SK-N-SH (cell line): ENCODE data around the gene BTBD18. TPM values are rescaled to one million over a fixed set of nuclear protein-coding genes. Genes with fewer than 3 reads are reported as not detected.

Experiments used
- CTCF ChIA-PET: fragments of 300-600, 350-600 bp; formaldehyde crosslinking; extraction: SDS; loops from one replicate; lab custom pipeline; 2021; lab: Yijun Ruan, JAX
- POLR2A ChIA-PET: fragments of 350-600 bp; sonication (Branson Sonifier 250); formaldehyde crosslinking; extraction: SDS; loops from one replicate; lab custom pipeline; 2020; ENCODE audit warnings: antibody characterized with exemption, inconsistent platforms; lab: Yijun Ruan, JAX
- DNase-seq: peaks from one replicate; pipeline ENCODE4 v3.0.0; 2012
- H2AFZ ChIP-seq: fragments of 200-600 bp; sonication (generic); 2 replicates; pipeline ENCODE4 v1.8.1; 2016; ENCODE audit warnings: antibody characterized with exemption, mild to moderate bottlenecking, low read depth
- H3F3A ChIP-seq: fragments of 200-600 bp; sonication (generic); replicated peaks from 2 replicates; pipeline ENCODE3; 2016; ENCODE audit warnings: antibody characterized with exemption, mild to moderate bottlenecking; ENCODE audit not compliant: insufficient read depth
- H3K27ac ChIP-seq, 2 experiments: fragments of 200-500 bp in 1 of 2; fragments of 200-600 bp in 1 of 2; sonication (Bioruptor generic) in 1 of 2; sonication (generic), shearing (Covaris generic) in 1 of 2; 2 replicates each; pipeline versions ENCODE4 v1.5.1 to v1.6.1; 2014 to 2016; ENCODE audit warnings: low read depth in 2 of 2, inconsistent platforms in 1 of 2, low read length in 1 of 2, mild to moderate bottlenecking in 1 of 2, mixed read lengths in 1 of 2
- H3K27me3 ChIP-seq: fragments of 200-600 bp; sonication (generic), shearing (Covaris generic); 2 replicates; pipeline ENCODE4 v1.6.1; 2016; ENCODE audit warnings: mixed run types; ENCODE audit not compliant: insufficient read depth
- H3K36me3 ChIP-seq, 2 experiments: fragments of 200-500 bp in 1 of 2; fragments of 200-600 bp in 1 of 2; sonication (Bioruptor generic) in 1 of 2; sonication (generic) in 1 of 2; replicated peaks in 1 of 2; 2 replicates each; pipeline versions ENCODE3 to v1.5.1; 2014 to 2016; ENCODE audit warnings: low read length in 1 of 2, mild to moderate bottlenecking in 1 of 2; ENCODE audit not compliant: insufficient read depth in 2 of 2, control insufficient read depth in 1 of 2
- H3K4me1 ChIP-seq, 2 experiments: fragments of 200-500 bp in 1 of 2; fragments of 200-600 bp in 1 of 2; sonication (Bioruptor generic) in 1 of 2; sonication (generic), shearing (Covaris generic) in 1 of 2; 2 replicates each; pipeline versions ENCODE4 v1.5.1 to v1.6.1; 2014 to 2016; ENCODE audit warnings: low read depth in 1 of 2, low read length in 1 of 2, mixed run types in 1 of 2; ENCODE audit not compliant: insufficient read depth in 2 of 2, control insufficient read depth in 1 of 2
- H3K4me2 ChIP-seq: fragments of 200-600 bp; sonication (generic), shearing (Covaris generic); 2 replicates; pipeline ENCODE4 v1.6.1; 2017; ENCODE audit warnings: mixed run types
- H3K4me3 ChIP-seq, 2 experiments: fragments of 200-500 bp in 1 of 2; fragments of 200-600 bp in 1 of 2; sonication (Bioruptor generic) in 1 of 2; sonication (generic), shearing (Covaris generic) in 1 of 2; 2 replicates each; pipeline versions ENCODE4 v1.5.1 to v1.8.1; 2014 to 2016; ENCODE audit warnings: low read depth in 2 of 2, inconsistent platforms in 1 of 2, low read length in 1 of 2, mild to moderate bottlenecking in 1 of 2, mixed read lengths in 1 of 2, moderate library complexity in 1 of 2
- H3K79me2 ChIP-seq: fragments of 200-600 bp; sonication (generic); 2 replicates; pipeline ENCODE4 v1.8.1; 2017; ENCODE audit warnings: mild to moderate bottlenecking; ENCODE audit not compliant: insufficient read depth
- H3K9ac ChIP-seq: fragments of 200-600 bp; sonication (generic); 2 replicates; pipeline ENCODE4 v1.6.1; 2017; ENCODE audit warnings: mixed run types
- H3K9me2 ChIP-seq: fragments of 200-600 bp; sonication (generic); 2 replicates; pipeline ENCODE4 v1.6.1; 2017; ENCODE audit warnings: mixed run types
- H3K9me3 ChIP-seq: fragments of 200-600 bp; sonication (generic); 2 replicates; pipeline ENCODE4 v1.6.1; 2017; ENCODE audit warnings: mixed run types, mild to moderate bottlenecking, moderate library complexity
- H4K20me1 ChIP-seq: fragments of 200-600 bp; sonication (generic); 2 replicates; pipeline ENCODE4 v1.6.1; 2017; ENCODE audit warnings: mild to moderate bottlenecking, mixed run types; ENCODE audit not compliant: insufficient read depth
- ELF1 ChIP-seq: IDR thresholded peaks from 2 replicates; pipeline ENCODE4 v1.4.0; 2012
- EZH2phosphoT487 ChIP-seq: fragments of 200-600 bp; sonication (generic); IDR thresholded peaks from 2 replicates; pipeline ENCODE4 v1.6.1; 2017; ENCODE audit warnings: low read depth, mixed run types, mild to moderate bottlenecking, antibody characterized with exemption, moderate library complexity, borderline replicate concordance
- FOSL2 ChIP-seq: IDR thresholded peaks from 2 replicates; pipeline ENCODE4 v1.4.0; 2012; ENCODE audit warnings: low read depth, mild to moderate bottlenecking, moderate library complexity, borderline replicate concordance
- FOXJ3 ChIP-seq: sonication (generic); formaldehyde crosslinking; IDR thresholded peaks from 2 replicates; pipeline ENCODE4 v1.5.1; 2020; ENCODE audit warnings: mild to moderate bottlenecking, missing genetic modification reagents
- FOXM1 ChIP-seq: IDR thresholded peaks from 2 replicates; pipeline ENCODE4 v1.4.0; 2012; ENCODE audit warnings: low read depth, mild to moderate bottlenecking
- MXI1 ChIP-seq: IDR thresholded peaks from 2 replicates; pipeline ENCODE4 v1.6.1; 2012; ENCODE audit warnings: mild to moderate bottlenecking, low read depth, low read length, improper control_type of control experiment
- NFIC ChIP-seq: IDR thresholded peaks from 2 replicates; pipeline ENCODE4 v1.4.0; 2012; ENCODE audit warnings: borderline replicate concordance
- RAD21 ChIP-seq: IDR thresholded peaks from 2 replicates; pipeline ENCODE4 v1.6.1; 2012; ENCODE audit warnings: mild to moderate bottlenecking, low read length
- RFX5 ChIP-seq: IDR thresholded peaks from 2 replicates; pipeline ENCODE4 v1.6.1; 2012; ENCODE audit warnings: mild to moderate bottlenecking, improper control_type of control experiment, low read length
- RXRA ChIP-seq: IDR thresholded peaks from 2 replicates; pipeline ENCODE4 v1.4.0; 2012; ENCODE audit warnings: low read depth, mild to moderate bottlenecking, borderline replicate concordance
- SIN3A ChIP-seq: IDR thresholded peaks from 2 replicates; pipeline ENCODE4 v1.6.1; 2012; ENCODE audit warnings: low read depth, mild to moderate bottlenecking, low read length, moderate library complexity, borderline replicate concordance
- TAF1 ChIP-seq: IDR thresholded peaks from 2 replicates; pipeline ENCODE4 v1.6.1; 2012; ENCODE audit warnings: low read depth, mild to moderate bottlenecking, low read length, moderate library complexity, borderline replicate concordance
- TEAD4 ChIP-seq: IDR thresholded peaks from 2 replicates; pipeline ENCODE4 v1.4.0; 2012; ENCODE audit warnings: mild to moderate bottlenecking, borderline replicate concordance; ENCODE audit not compliant: insufficient read depth
- YY1 ChIP-seq: IDR thresholded peaks from 2 replicates; pipeline ENCODE4 v1.4.0; 2012; ENCODE audit warnings: low read depth, mild to moderate bottlenecking
- WGBS: methylation state at CpG from one replicate; pipeline ENCODE4 v1.1.6; 2017; ENCODE audit warnings: low lambda C conversion rate; 5-methylcytosine and 5-hydroxymethylcytosine counted together
- polyA plus RNA-seq, 3 experiments: library from polyadenylated mRNA; depleted of rRNA; stranded (reverse); fragments of >200 nt; gene quantifications; 2 replicates each; pipeline ENCODE4 v1.2.3, GENCODE V29; 2012
- TF ChIP-seq, protein P1 (sequence below): fragments of 200-600 bp; sonication (generic); IDR thresholded peaks from 2 replicates; pipeline ENCODE4 v1.6.1; 2017; ENCODE audit warnings: antibody characterized with exemption, mild to moderate bottlenecking, moderate library complexity
- TF ChIP-seq, protein P2 (sequence below): IDR thresholded peaks from 2 replicates; pipeline ENCODE4 v1.4.0; 2012; ENCODE audit warnings: low read depth, borderline replicate concordance
- TF ChIP-seq, protein P3 (sequence below): IDR thresholded peaks from 2 replicates; pipeline ENCODE4 v1.6.1; 2012; ENCODE audit warnings: mild to moderate bottlenecking, low read depth, low read length, moderate library complexity
- TF ChIP-seq, protein P4 (sequence below): IDR thresholded peaks from 2 replicates; pipeline ENCODE4; 2012
- TF ChIP-seq, protein P5 (sequence below): fragments of 150-350 bp; IDR thresholded peaks from 2 replicates; pipeline ENCODE4 v1.6.1; 2017; ENCODE audit warnings: antibody characterized with exemption, low read length, low read depth, borderline replicate concordance

The BTBD18 gene
- polyA plus RNA-seq, 1 of the 3 experiments (the other 2 are of a cell fraction): not detected

DNA sequence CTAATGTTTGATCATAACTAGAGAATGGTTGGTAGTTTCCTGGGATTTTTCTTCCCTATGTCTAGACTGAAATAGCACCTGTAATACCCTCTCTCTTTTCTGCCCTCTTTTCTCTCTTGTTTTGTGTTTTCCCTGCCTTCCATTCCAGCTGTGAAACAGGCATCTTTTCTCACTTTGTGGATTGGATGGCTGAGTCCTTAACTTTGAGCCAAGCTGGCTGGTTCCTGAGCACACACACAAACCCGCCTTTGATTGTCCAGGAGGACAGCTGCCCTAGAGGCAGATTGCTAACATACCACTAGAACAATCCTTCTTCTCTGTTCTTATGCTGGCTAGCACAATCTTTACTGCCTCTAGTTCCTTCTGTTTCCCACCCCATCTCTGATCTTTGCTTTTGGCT is 27.7 kb upstream of the BTBD18 start:
- Histone ChIP-seq H3F3A (peaks cover 16% of the 10 kb centered on the region), H3K9me2 (no peaks in the 10 kb centered on the region), H3K4me2 (peak overlapping the region; percentile 76; the same call in 1 of the 2 replicates), H3K27me3 (no peaks in the 10 kb centered on the region), H3K4me3 (no peak overlapping the region), H3K9ac (peak overlapping the region; percentile 59; the same call in 1 of the 2 replicates), H3K4me1 (peaks cover 35 to 53% of the 10 kb centered on the region in 2 experiments), H3K27ac (peak overlapping the region; percentile 89 to 92), H2AFZ (no peak overlapping the region), H3K36me3 (peaks cover 0 to 4% of the 10 kb centered on the region in 2 experiments), H3K79me2 (peaks cover 95% of the 10 kb centered on the region), H3K9me3 (no peaks in the 10 kb centered on the region), H4K20me1 (peaks cover 54% of the 10 kb centered on the region)
- ChIA-PET CTCF (interaction anchor here (0.9 to 7.6 kb wide), 6 partner anchors 15 to 28 kb away, joined by 3 to 43 read pairs (median 4); partner anchors contain the start of genes BTBD18 and CTNND1), POLR2A (interaction anchor here (0.5 to 1.5 kb wide), 4 partner anchors 16 to 67 kb away, joined by 3 to 4 read pairs (median 3); partner anchors contain the start of gene TMX2)
- TF ChIP-seq, protein P1, sequence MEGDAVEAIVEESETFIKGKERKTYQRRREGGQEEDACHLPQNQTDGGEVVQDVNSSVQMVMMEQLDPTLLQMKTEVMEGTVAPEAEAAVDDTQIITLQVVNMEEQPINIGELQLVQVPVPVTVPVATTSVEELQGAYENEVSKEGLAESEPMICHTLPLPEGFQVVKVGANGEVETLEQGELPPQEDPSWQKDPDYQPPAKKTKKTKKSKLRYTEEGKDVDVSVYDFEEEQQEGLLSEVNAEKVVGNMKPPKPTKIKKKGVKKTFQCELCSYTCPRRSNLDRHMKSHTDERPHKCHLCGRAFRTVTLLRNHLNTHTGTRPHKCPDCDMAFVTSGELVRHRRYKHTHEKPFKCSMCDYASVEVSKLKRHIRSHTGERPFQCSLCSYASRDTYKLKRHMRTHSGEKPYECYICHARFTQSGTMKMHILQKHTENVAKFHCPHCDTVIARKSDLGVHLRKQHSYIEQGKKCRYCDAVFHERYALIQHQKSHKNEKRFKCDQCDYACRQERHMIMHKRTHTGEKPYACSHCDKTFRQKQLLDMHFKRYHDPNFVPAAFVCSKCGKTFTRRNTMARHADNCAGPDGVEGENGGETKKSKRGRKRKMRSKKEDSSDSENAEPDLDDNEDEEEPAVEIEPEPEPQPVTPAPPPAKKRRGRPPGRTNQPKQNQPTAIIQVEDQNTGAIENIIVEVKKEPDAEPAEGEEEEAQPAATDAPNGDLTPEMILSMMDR: no peak
- TF ChIP-seq, protein P2, sequence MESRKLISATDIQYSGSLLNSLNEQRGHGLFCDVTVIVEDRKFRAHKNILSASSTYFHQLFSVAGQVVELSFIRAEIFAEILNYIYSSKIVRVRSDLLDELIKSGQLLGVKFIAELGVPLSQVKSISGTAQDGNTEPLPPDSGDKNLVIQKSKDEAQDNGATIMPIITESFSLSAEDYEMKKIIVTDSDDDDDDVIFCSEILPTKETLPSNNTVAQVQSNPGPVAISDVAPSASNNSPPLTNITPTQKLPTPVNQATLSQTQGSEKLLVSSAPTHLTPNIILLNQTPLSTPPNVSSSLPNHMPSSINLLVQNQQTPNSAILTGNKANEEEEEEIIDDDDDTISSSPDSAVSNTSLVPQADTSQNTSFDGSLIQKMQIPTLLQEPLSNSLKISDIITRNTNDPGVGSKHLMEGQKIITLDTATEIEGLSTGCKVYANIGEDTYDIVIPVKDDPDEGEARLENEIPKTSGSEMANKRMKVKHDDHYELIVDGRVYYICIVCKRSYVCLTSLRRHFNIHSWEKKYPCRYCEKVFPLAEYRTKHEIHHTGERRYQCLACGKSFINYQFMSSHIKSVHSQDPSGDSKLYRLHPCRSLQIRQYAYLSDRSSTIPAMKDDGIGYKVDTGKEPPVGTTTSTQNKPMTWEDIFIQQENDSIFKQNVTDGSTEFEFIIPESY: no peak
- no peak for TF ChIP-seq FOSL2
- TF ChIP-seq, protein P3, sequence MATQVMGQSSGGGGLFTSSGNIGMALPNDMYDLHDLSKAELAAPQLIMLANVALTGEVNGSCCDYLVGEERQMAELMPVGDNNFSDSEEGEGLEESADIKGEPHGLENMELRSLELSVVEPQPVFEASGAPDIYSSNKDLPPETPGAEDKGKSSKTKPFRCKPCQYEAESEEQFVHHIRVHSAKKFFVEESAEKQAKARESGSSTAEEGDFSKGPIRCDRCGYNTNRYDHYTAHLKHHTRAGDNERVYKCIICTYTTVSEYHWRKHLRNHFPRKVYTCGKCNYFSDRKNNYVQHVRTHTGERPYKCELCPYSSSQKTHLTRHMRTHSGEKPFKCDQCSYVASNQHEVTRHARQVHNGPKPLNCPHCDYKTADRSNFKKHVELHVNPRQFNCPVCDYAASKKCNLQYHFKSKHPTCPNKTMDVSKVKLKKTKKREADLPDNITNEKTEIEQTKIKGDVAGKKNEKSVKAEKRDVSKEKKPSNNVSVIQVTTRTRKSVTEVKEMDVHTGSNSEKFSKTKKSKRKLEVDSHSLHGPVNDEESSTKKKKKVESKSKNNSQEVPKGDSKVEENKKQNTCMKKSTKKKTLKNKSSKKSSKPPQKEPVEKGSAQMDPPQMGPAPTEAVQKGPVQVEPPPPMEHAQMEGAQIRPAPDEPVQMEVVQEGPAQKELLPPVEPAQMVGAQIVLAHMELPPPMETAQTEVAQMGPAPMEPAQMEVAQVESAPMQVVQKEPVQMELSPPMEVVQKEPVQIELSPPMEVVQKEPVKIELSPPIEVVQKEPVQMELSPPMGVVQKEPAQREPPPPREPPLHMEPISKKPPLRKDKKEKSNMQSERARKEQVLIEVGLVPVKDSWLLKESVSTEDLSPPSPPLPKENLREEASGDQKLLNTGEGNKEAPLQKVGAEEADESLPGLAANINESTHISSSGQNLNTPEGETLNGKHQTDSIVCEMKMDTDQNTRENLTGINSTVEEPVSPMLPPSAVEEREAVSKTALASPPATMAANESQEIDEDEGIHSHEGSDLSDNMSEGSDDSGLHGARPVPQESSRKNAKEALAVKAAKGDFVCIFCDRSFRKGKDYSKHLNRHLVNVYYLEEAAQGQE: no peak
- TF ChIP-seq ELF1: no peak
- TF ChIP-seq SIN3A: no peak
- TF ChIP-seq RAD21: no peak
- TF ChIP-seq TEAD4: no peak
- no peak for TF ChIP-seq NFIC
- TF ChIP-seq YY1: no peak
- no peak for TF ChIP-seq RXRA
- TF ChIP-seq FOXM1: no peak
- TF ChIP-seq, protein P4, sequence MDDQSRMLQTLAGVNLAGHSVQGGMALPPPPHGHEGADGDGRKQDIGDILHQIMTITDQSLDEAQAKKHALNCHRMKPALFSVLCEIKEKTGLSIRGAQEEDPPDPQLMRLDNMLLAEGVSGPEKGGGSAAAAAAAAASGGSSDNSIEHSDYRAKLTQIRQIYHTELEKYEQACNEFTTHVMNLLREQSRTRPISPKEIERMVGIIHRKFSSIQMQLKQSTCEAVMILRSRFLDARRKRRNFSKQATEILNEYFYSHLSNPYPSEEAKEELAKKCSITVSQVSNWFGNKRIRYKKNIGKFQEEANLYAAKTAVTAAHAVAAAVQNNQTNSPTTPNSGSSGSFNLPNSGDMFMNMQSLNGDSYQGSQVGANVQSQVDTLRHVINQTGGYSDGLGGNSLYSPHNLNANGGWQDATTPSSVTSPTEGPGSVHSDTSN: no peak
- TF ChIP-seq EZH2phosphoT487: no peak
- TF ChIP-seq FOXJ3 (CRISPR knock-in tag): no peak
- no peak for TF ChIP-seq RFX5
- TF ChIP-seq, protein P5, sequence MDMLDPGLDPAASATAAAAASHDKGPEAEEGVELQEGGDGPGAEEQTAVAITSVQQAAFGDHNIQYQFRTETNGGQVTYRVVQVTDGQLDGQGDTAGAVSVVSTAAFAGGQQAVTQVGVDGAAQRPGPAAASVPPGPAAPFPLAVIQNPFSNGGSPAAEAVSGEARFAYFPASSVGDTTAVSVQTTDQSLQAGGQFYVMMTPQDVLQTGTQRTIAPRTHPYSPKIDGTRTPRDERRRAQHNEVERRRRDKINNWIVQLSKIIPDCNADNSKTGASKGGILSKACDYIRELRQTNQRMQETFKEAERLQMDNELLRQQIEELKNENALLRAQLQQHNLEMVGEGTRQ: no peak
- TF ChIP-seq TAF1: no peak
- no peak for TF ChIP-seq MXI1
- DNase-seq: no peak
- WGBS: 55% methylated on average over 1 of the region's 1 CpG
